Memory B cell (primary cell): ENCODE data around the gene C12orf42.

Experiments used
- ATAC-seq: fragments of 150-1000 bp; cut with Tn5 transposase; 2 replicates; pipeline ENCODE4 v1.10.0; 2021; ENCODE audit warnings: low read depth, mild to moderate bottlenecking, moderate library complexity
- DNase-seq, 2 donors: peaks; one replicate each; pipeline ENCODE4 v3.0.0; 2022; ENCODE audit warnings: low spot score in 2 of 2
- H3K27ac Mint-ChIP-seq: one replicate; pipeline ENCODE4 v1.8.0; 2022; ENCODE audit warnings: mild to moderate bottlenecking, moderate library complexity, mixed read lengths
- H3K27me3 Mint-ChIP-seq: one replicate; pipeline ENCODE4 v1.8.0; 2022; ENCODE audit warnings: mixed read lengths
- H3K36me3 Mint-ChIP-seq: one replicate; pipeline ENCODE4 v1.8.0; 2022; ENCODE audit warnings: mild to moderate bottlenecking, mixed read lengths
- H3K4me1 Mint-ChIP-seq: one replicate; pipeline ENCODE4 v1.8.0; 2022; ENCODE audit warnings: mixed read lengths
- H3K4me3 Mint-ChIP-seq: one replicate; pipeline ENCODE4 v1.8.0; 2022; ENCODE audit warnings: mild to moderate bottlenecking, moderate library complexity, mixed read lengths
- H3K9me3 Mint-ChIP-seq: one replicate; pipeline ENCODE4 v1.8.0; 2022; ENCODE audit warnings: mixed read lengths

The C12orf42 gene

GRCh38 chr12:103382736-103383346, 112.9 kb downstream of the C12orf42 start:
- peaks cover 14% of the 10 kb centered on the region for H3K36me3 Mint-ChIP-seq
- H3K27me3 Mint-ChIP-seq = no peaks in the 10 kb centered on the region
- H3K4me1 Mint-ChIP-seq = peaks cover 10% of the 10 kb centered on the region
- no peaks in the 10 kb centered on the region for H3K9me3 Mint-ChIP-seq
- no peak overlapping the region for H3K4me3 Mint-ChIP-seq
- DNase-seq (no peak), ATAC-seq (no peak)
- H3K27ac Mint-ChIP-seq = peak overlapping the region; percentile 1

DNA sequence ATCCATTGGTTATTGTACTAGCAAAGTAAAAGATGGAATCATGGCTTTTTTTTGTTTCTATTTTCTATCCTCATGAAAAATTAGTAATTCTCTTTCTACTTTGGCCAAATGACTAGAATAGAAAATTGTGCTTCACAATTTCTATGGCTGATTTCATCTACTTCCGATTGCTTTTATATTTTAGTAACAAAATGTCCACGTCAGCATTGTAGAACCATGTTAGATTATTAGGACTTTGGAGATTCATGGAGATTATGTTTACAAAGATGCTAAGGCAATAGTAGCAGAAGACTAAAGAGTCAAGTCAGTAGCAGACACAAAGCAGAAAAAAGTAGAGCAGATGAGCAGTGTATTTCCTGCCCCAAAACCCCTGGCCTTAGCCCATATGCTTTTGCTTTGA, 113.6 kb downstream of the C12orf42 start:
- H3K9me3 Mint-ChIP-seq = no peaks in the 10 kb centered on the region
- H3K4me3 Mint-ChIP-seq = no peak overlapping the region
- H3K36me3 Mint-ChIP-seq = peaks cover 14% of the 10 kb centered on the region
- peaks cover 8% of the 10 kb centered on the region for H3K4me1 Mint-ChIP-seq
- H3K27ac Mint-ChIP-seq = no peak overlapping the region
- no peak for DNase-seq
- H3K27me3 Mint-ChIP-seq = no peaks in the 10 kb centered on the region
- no peak for ATAC-seq

DNA sequence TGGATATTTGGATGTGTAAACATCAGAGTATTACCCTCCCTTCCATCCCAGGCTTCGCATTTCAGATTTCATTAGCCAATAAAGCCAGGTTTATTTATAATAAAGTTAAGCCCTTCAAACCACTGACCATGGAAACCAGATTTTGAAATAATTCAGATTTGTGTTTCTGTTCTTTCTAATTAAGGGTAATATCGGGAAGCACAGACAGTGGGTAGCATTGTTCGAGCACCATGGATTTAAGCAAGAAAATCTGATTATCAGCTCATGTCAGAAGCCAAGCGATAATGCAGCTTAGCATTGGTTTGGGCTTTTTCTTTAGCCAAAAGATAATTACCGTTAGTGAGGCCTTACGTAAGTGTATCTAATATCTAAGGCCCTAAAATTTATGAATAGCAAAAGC, 116.1 kb downstream of the C12orf42 start:
- DNase-seq (no peak), ATAC-seq (no peak)
- Mint-ChIP-seq H3K27ac (no peak overlapping the region), H3K4me1 (peaks cover 8% of the 10 kb centered on the region), H3K4me3 (no peak overlapping the region), H3K9me3 (no peaks in the 10 kb centered on the region), H3K36me3 (peaks cover 15% of the 10 kb centered on the region), H3K27me3 (no peaks in the 10 kb centered on the region)

- Mint-ChIP-seq H3K27ac (no peak overlapping the region), H3K36me3 (peaks cover 25% of the 10 kb centered on the region), H3K9me3 (peaks cover 7% of the 10 kb centered on the region), H3K4me3 (no peak overlapping the region), H3K4me1 (peaks cover 28% of the 10 kb centered on the region), H3K27me3 (no peaks in the 10 kb centered on the region)
- ATAC-seq (no peak), DNase-seq (no peak)
Measured at GRCh38 chr12:103373088-103373523, 122.7 kb downstream of the C12orf42 start.

DNA sequence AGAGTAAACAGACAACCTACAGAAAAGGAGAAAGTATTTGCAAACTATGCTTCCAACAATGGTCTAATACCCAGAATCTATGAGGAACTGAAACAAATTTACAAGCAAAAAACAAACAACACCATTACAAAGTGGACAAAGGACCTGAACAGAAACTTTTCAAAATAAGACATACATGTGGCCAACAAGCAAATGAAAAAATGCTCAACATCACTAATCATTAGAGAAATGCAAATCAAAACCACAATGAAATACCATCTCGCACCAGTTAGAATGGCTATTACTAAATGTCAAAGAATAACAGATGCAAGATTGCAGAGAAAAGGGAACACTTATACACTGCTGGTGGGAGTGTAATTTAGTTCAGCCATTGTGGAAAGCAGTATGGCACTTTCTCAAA, 125.8 kb downstream of the C12orf42 start:
- Mint-ChIP-seq H3K27me3 (no peaks in the 10 kb centered on the region), H3K27ac (no peak overlapping the region), H3K36me3 (peaks cover 47% of the 10 kb centered on the region), H3K4me3 (no peak overlapping the region), H3K4me1 (peaks cover 27% of the 10 kb centered on the region), H3K9me3 (peaks cover 11% of the 10 kb centered on the region)
- DNase-seq (no peak), ATAC-seq (peak; percentile 54)

DNA sequence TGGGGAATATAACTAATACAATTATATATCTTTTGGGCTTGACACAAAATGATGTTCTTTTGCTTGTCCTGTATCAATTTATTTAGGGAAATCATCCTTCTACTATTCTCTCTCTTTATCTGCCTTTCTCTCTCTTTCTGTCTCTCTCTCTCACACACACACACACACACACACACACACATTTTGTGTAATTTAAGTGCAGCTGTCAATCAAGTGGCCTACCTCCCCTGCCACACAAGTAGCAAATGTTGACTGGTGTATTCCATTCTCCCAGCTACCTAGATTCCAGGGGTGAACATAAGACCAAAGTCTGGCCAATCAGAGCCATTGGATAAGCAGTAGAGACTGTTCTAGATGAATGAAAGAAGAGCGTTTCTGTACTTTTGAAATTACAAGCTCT, 127.6 kb downstream of the C12orf42 start:
- Mint-ChIP-seq H3K36me3 (peaks cover 54% of the 10 kb centered on the region), H3K27ac (peak overlapping the region; percentile 42), H3K9me3 (peaks cover 12% of the 10 kb centered on the region), H3K27me3 (no peaks in the 10 kb centered on the region), H3K4me1 (peaks cover 30% of the 10 kb centered on the region), H3K4me3 (no peak overlapping the region)
- DNase-seq (no peak), ATAC-seq (no peak)

DNA sequence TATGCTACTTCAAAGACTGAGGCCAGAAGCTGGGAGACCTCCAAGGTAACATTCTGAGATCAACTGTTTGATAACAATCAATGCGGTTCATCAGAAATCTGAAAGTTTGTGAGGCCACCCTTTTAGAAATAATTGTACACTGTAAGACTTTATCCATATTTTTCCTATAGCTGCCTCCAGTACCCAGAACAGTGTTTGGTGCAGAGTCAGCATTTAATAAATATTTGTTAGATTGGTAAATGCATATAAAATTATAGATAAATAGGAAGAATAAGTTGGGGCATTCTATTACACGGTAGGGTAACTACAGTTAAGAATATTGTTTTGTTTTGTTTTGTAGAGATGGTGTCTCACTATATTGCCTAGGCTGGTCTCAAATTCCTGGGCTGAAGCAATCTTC, 141.4 kb downstream of the C12orf42 start:
- DNase-seq (no peak), ATAC-seq (no peak)
- no peak overlapping the region for H3K4me3 Mint-ChIP-seq
- no peak overlapping the region for H3K27ac Mint-ChIP-seq
- no peaks in the 10 kb centered on the region for H3K27me3 Mint-ChIP-seq
- peaks cover 34% of the 10 kb centered on the region for H3K36me3 Mint-ChIP-seq
- peaks cover 3% of the 10 kb centered on the region for H3K9me3 Mint-ChIP-seq
- H3K4me1 Mint-ChIP-seq = peaks cover 20% of the 10 kb centered on the region

DNA sequence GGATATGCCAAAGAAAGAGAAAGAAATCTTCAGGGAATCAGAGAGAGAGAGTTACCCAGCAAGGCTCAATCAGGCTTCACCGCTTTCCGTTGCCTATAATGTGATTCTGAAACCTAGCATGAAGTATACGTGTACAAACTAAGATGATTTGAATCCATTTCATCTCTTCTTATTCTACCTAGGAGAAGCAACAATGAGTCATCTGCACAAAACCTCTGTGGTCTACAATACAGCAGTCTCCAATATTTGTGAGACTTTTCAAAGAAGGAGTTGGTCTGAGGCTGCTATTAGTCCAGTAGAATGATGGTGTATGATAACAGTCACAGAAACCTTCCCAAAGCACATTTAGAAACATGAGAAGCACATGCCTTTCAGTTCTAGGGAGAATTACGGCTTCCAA, 141.9 kb downstream of the C12orf42 start:
- H3K4me1 Mint-ChIP-seq = peaks cover 23% of the 10 kb centered on the region
- DNase-seq (no peak), ATAC-seq (no peak)
- H3K9me3 Mint-ChIP-seq = peaks cover 4% of the 10 kb centered on the region
- H3K4me3 Mint-ChIP-seq = no peak overlapping the region
- no peaks in the 10 kb centered on the region for H3K27me3 Mint-ChIP-seq
- no peak overlapping the region for H3K27ac Mint-ChIP-seq
- H3K36me3 Mint-ChIP-seq = peaks cover 37% of the 10 kb centered on the region

DNA sequence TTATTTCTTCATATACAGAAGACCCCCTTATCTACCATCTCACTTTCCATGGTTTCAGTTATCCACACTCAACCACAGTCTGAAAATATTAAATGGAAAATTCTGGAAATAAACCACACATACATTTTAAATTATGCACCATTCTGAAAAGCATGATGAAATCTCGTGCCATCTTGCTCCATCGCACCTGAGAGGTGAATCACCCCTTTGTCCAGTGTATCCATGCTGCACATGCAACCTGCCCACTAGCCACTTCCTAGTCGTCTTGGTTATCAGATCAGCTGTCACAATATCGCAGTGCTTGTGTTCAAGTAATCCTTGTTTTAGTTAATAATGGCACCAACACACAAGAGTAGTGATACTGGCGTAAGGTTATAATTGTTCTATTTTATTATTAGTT, 145.7 kb downstream of the C12orf42 start:
- Mint-ChIP-seq H3K27me3 (no peaks in the 10 kb centered on the region), H3K27ac (no peak overlapping the region), H3K36me3 (peaks cover 35% of the 10 kb centered on the region), H3K4me3 (no peak overlapping the region), H3K9me3 (peaks cover 3% of the 10 kb centered on the region), H3K4me1 (peaks cover 23% of the 10 kb centered on the region)
- DNase-seq = no peak
- no peak for ATAC-seq

DNA sequence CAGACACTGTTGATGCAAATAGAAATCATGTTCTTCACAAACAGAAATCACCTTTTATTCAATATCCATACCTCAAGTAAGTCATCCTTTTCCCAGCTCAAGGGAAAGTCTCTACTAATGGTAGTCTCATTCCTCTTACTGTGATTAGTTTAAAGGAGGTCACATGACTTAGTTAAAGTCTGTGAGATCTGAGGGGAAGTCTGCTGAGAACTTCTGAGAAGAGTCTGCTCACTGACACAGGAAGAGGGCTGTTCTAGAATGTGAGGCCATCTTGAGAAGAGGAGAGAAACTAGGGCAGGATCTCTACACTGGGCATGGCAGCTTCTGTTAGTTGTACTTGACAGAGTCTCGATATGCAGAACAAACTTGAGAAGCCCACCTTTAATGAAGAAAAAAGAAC, 146.8 kb downstream of the C12orf42 start:
- no peak for DNase-seq
- ATAC-seq = peak; percentile 27
- peak overlapping the region; percentile 60 for H3K27ac Mint-ChIP-seq
- H3K4me1 Mint-ChIP-seq = peaks cover 23% of the 10 kb centered on the region
- peaks cover 32% of the 10 kb centered on the region for H3K36me3 Mint-ChIP-seq
- no peak overlapping the region for H3K4me3 Mint-ChIP-seq
- peaks cover 3% of the 10 kb centered on the region for H3K9me3 Mint-ChIP-seq
- no peaks in the 10 kb centered on the region for H3K27me3 Mint-ChIP-seq

GRCh38 chr12:103336940-103337339, 158.8 kb downstream of the C12orf42 start:
- H3K27me3 Mint-ChIP-seq = no peaks in the 10 kb centered on the region
- DNase-seq (no peak), ATAC-seq (no peak)
- peaks cover 20% of the 10 kb centered on the region for H3K36me3 Mint-ChIP-seq
- no peak overlapping the region for H3K27ac Mint-ChIP-seq
- peaks cover 5% of the 10 kb centered on the region for H3K4me1 Mint-ChIP-seq
- H3K4me3 Mint-ChIP-seq = no peak overlapping the region
- H3K9me3 Mint-ChIP-seq = peaks cover 2% of the 10 kb centered on the region

DNA sequence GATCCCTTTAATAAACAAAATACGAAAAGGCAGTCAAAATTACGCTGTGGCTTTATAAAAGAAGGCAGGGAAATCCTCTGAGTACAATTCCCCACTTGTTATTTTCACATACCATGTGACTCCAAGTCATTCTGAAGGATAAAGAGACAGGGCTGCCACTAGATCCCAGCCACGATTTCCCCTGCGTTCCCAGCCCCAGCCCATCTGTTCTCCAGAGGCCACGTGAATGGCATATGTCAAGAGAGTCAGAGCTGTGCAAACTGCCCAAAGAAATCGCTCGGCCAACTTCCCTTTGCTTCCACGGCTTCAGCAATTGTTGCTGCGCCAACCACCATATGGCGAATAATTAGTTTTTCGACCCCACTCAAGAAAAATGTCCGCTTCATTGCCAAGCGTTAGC, 161.3 kb downstream of the C12orf42 start:
- Mint-ChIP-seq H3K9me3 (no peaks in the 10 kb centered on the region), H3K4me1 (peaks cover 6% of the 10 kb centered on the region), H3K27me3 (no peaks in the 10 kb centered on the region), H3K27ac (no peak overlapping the region), H3K4me3 (no peak overlapping the region), H3K36me3 (peaks cover 15% of the 10 kb centered on the region)
- DNase-seq (no peak), ATAC-seq (no peak)

GRCh38 chr12:103333676-103334075, 162.1 kb downstream of the C12orf42 start:
- H3K4me3 Mint-ChIP-seq = no peak overlapping the region

GRCh38 chr12:103331643-103332042, 164.1 kb downstream of the C12orf42 start:
- ATAC-seq = no peak

More at GRCh38 chr12:103333676-103334075, 162.1 kb downstream of the C12orf42 start:
- ATAC-seq = no peak
- H3K27me3 Mint-ChIP-seq = no peaks in the 10 kb centered on the region
- no peak for DNase-seq
- peaks cover 7% of the 10 kb centered on the region for H3K4me1 Mint-ChIP-seq
- no peak overlapping the region for H3K27ac Mint-ChIP-seq
- H3K9me3 Mint-ChIP-seq = no peaks in the 10 kb centered on the region
- peaks cover 14% of the 10 kb centered on the region for H3K36me3 Mint-ChIP-seq

GRCh38 chr12:103330672-103331071, 165.1 kb downstream of the C12orf42 start:
- H3K27ac Mint-ChIP-seq = no peak overlapping the region
- no peak for ATAC-seq
- DNase-seq = no peak

More at GRCh38 chr12:103331643-103332042, 164.1 kb downstream of the C12orf42 start:
- Mint-ChIP-seq H3K4me1 (peaks cover 7% of the 10 kb centered on the region), H3K36me3 (peaks cover 12% of the 10 kb centered on the region), H3K27ac (no peak overlapping the region), H3K9me3 (no peaks in the 10 kb centered on the region), H3K4me3 (no peak overlapping the region), H3K27me3 (no peaks in the 10 kb centered on the region)
- no peak for DNase-seq

More at GRCh38 chr12:103330672-103331071, 165.1 kb downstream of the C12orf42 start:
- H3K4me3 Mint-ChIP-seq = no peak overlapping the region
- H3K4me1 Mint-ChIP-seq = peaks cover 9% of the 10 kb centered on the region
- peaks cover 2% of the 10 kb centered on the region for H3K9me3 Mint-ChIP-seq
- H3K36me3 Mint-ChIP-seq = peaks cover 16% of the 10 kb centered on the region
- H3K27me3 Mint-ChIP-seq = no peaks in the 10 kb centered on the region
